ENCODE measurements around the gene ATP9B. TPM values are rescaled to one million over a fixed set of nuclear protein-coding genes. Genes with fewer than 3 reads are reported as not detected.
A peak's percentile ranks its signal among the peaks of the same experiment; 100 is the strongest.

ATP9B gene
- total RNA-seq, 2 donors from 2014 or later, result 29.1 to 38.1 TPM

DNA sequence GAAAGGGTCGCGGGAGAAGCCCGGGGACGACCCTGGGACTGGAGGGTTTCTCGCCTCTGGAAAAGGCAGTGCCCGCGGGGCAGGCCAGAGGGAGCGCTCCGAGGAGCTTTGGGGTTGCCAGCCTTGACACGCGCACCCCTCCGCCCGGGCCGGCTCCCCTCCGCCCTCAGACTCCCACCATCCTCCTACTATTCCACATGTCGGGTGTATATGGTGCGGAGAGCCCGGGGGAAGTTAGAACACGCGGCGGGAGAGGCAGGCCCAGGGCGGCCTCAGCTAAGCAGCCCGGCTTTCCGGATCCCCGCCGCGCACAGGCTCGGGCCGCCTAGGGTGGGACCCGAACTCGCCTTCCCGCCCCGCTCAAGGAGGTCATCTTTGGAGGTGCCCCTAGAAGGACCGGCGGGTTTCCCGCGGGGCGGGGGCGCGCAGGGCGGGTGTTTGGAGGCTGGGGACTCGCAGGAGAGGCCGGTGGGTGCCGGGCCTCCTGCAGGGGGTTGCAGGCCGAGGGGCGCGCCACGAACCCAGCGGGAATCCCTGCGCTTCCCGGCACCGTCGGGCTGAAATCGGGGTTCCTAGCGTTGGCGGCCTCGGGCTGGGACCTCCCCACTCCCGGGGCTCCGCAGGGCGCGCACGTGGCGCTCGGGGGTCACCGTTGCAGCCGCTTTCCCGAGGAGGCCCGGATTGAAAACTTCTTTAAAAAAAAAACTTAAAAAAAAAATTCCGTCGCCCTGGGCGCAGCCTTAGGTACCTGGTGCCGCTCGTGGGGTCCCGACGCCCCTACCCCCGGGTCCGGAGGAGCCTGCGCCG, 330.3 kb downstream of the ATP9B start:
- H3K27ac Mint-ChIP-seq, result no peak overlapping the region
- peaks cover 30% of the 10 kb centered on the region for H3K27me3 Mint-ChIP-seq (ENCODE audit: insufficient read depth)
- Histone ChIP-seq H3K36me3 (ENCODE audit: control insufficient read depth, insufficient read depth, low read length) (no peaks in the 10 kb centered on the region), H3K27ac (ENCODE audit: low read depth, low read length) (no peak overlapping the region), H3K9ac (ENCODE audit: extremely low read depth, low read length, poor library complexity, severe bottlenecking) (peak overlapping the region; percentile 15), H3K4me1 (ENCODE audit: control insufficient read depth, insufficient read depth, low read length) (no peaks in the 10 kb centered on the region), H3K4me3 (ENCODE audit: low read length) (peak overlapping the region; percentile 74), H3K27me3 (ENCODE audit: control insufficient read depth, insufficient read depth, low read length, poor library complexity, severe bottlenecking) (peaks cover 39% of the 10 kb centered on the region), H3K9me3 (ENCODE audit: control insufficient read depth, low read length) (no peaks in the 10 kb centered on the region)
- TF ChIP-seq, protein P1, sequence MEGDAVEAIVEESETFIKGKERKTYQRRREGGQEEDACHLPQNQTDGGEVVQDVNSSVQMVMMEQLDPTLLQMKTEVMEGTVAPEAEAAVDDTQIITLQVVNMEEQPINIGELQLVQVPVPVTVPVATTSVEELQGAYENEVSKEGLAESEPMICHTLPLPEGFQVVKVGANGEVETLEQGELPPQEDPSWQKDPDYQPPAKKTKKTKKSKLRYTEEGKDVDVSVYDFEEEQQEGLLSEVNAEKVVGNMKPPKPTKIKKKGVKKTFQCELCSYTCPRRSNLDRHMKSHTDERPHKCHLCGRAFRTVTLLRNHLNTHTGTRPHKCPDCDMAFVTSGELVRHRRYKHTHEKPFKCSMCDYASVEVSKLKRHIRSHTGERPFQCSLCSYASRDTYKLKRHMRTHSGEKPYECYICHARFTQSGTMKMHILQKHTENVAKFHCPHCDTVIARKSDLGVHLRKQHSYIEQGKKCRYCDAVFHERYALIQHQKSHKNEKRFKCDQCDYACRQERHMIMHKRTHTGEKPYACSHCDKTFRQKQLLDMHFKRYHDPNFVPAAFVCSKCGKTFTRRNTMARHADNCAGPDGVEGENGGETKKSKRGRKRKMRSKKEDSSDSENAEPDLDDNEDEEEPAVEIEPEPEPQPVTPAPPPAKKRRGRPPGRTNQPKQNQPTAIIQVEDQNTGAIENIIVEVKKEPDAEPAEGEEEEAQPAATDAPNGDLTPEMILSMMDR (conservative IDR thresholded peaks at IDR 0.05), result no peak
- H3K4me3 Mint-ChIP-seq, result peak overlapping the region; percentile 66
- H3K4me1 Mint-ChIP-seq, result peaks cover 12% of the 10 kb centered on the region
- peak; percentile 73 for DNase-seq
- H3K9me3 Mint-ChIP-seq, result no peaks in the 10 kb centered on the region
- WGBS, 2 experiments (ENCODE audit: insufficient coverage in 1 of 2, insufficient read length in 1 of 2), result 4 to 8% methylated on average over 43 to 78 of the region's 79 CpGs
- peaks cover 2% of the 10 kb centered on the region for H3K36me3 Mint-ChIP-seq (ENCODE audit: low read depth)

DNA sequence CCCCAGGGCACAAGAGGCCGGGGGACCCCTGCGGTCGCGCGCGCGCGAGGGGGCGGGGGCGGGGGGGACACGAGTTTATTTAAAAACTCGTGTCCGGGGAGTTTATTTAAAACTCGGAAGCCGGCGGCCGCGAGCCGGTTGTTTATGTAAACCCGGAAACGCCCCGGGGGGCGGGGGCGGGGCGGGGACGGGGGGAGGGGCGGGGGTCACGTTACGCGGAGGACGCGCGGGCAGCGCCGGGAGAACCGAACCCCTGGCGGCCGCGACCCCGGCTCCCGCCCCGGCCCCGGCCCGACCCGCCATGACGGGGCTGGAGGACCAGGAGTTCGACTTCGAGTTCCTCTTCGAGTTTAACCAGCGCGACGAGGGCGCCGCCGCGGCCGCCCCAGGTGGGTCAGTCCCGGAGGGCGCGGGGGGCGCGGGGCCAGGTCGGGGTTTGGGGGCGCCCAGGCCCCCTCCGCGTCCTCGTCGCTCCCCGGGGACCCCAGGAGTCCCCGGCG, 330.9 kb downstream of the ATP9B start:
- DNase-seq, result peak; percentile 86
- Mint-ChIP-seq H3K9me3 (no peaks in the 10 kb centered on the region), H3K27ac (no peak overlapping the region), H3K36me3 (ENCODE audit: low read depth) (peaks cover 2% of the 10 kb centered on the region), H3K4me3 (peak overlapping the region; percentile 66), H3K27me3 (ENCODE audit: insufficient read depth) (peaks cover 28% of the 10 kb centered on the region), H3K4me1 (peaks cover 12% of the 10 kb centered on the region)
- TF ChIP-seq, protein P1 (conservative IDR thresholded peaks at IDR 0.05), result no peak
- H3K27me3 ChIP-seq (ENCODE audit: control insufficient read depth, insufficient read depth, low read length, poor library complexity, severe bottlenecking), result peaks cover 32% of the 10 kb centered on the region
- no peak overlapping the region for H3K27ac ChIP-seq (ENCODE audit: low read depth, low read length)
- H3K9ac ChIP-seq (ENCODE audit: extremely low read depth, low read length, poor library complexity, severe bottlenecking), result peak overlapping the region; percentile 51
- H3K4me1 ChIP-seq (ENCODE audit: control insufficient read depth, insufficient read depth, low read length), result no peaks in the 10 kb centered on the region
- WGBS, 2 experiments (ENCODE audit: insufficient coverage in 1 of 2, insufficient read length in 1 of 2), result 0% methylated on average over 67 of the region's 71 CpGs; no CpG with 5 or more reads in 1 of the 2 experiments
- no peaks in the 10 kb centered on the region for H3K36me3 ChIP-seq (ENCODE audit: control insufficient read depth, insufficient read depth, low read length)
- H3K4me3 ChIP-seq (ENCODE audit: low read length), result peak overlapping the region; percentile 74
- no peaks in the 10 kb centered on the region for H3K9me3 ChIP-seq (ENCODE audit: control insufficient read depth, low read length)

DNA sequence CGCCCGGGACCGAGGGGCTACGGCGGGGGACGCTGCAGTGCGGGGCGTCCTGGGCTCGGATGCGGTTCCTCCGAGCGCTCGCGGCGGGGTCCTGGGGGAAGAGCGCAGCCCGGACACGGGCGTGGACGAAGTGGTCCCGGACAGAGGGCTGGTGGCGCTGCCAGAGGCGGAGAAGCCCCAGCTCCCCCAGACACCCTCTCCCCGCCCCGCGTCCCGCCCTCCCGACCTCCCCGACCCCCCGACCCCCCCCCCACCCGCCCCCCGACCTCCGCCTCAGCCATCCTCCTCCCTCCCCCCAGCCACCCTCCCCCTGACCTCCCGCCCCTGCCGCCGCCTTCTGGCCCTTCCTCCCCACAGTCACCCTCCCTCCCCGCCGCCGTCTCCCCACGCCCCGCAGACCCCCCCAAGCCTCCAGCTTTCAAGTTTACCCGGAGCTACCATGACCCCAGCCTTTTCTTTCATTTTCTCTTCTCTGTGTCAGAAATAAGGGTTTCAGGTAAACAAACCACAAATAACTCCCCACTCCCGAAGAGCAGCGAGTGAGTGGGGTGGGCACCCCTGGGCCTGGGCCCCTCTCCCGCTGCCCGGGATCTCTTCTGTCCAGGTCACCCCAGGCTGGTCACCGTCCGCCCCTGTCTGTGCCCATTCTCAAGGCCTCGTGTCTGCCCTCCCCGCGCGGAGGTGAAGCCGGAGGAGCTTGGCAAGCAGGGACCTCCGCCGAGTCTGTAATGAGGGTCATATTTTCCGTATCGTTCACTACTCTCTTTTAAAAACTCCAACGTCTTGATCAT, 331.6 kb downstream of the ATP9B start:
- Histone ChIP-seq H3K27ac (ENCODE audit: low read depth, low read length) (no peak overlapping the region), H3K4me1 (ENCODE audit: control insufficient read depth, insufficient read depth, low read length) (no peaks in the 10 kb centered on the region), H3K9me3 (ENCODE audit: control insufficient read depth, low read length) (no peaks in the 10 kb centered on the region), H3K4me3 (ENCODE audit: low read length) (no peak overlapping the region), H3K27me3 (ENCODE audit: control insufficient read depth, insufficient read depth, low read length, poor library complexity, severe bottlenecking) (peaks cover 32% of the 10 kb centered on the region), H3K9ac (ENCODE audit: extremely low read depth, low read length, poor library complexity, severe bottlenecking) (peak overlapping the region; percentile 51), H3K36me3 (ENCODE audit: control insufficient read depth, insufficient read depth, low read length) (no peaks in the 10 kb centered on the region)
- H3K4me3 Mint-ChIP-seq, result peak overlapping the region; percentile 66
- no peaks in the 10 kb centered on the region for H3K9me3 Mint-ChIP-seq
- H3K4me1 Mint-ChIP-seq, result peaks cover 12% of the 10 kb centered on the region
- no peak for DNase-seq
- TF ChIP-seq, protein P1 (conservative IDR thresholded peaks at IDR 0.05), result no peak
- peak overlapping the region; percentile 68 for H3K27ac Mint-ChIP-seq
- peaks cover 28% of the 10 kb centered on the region for H3K27me3 Mint-ChIP-seq (ENCODE audit: insufficient read depth)
- H3K36me3 Mint-ChIP-seq (ENCODE audit: low read depth), result peaks cover 2% of the 10 kb centered on the region
- WGBS, 2 experiments (ENCODE audit: insufficient coverage in 1 of 2, insufficient read length in 1 of 2), result 40 to 89% methylated on average over 14 to 43 of the region's 58 CpGs

Measured in endodermal cell (in vitro differentiated cells).